Measurements from ENCODE around the gene OGA. TPM values are rescaled to one million over a fixed set of nuclear protein-coding genes. Genes with fewer than 3 reads are reported as not detected.

OGA gene
- total and polyA plus RNA-seq, 4 experiments from 2014 or later: 26.6 to 325 (median 178) TPM

DNA sequence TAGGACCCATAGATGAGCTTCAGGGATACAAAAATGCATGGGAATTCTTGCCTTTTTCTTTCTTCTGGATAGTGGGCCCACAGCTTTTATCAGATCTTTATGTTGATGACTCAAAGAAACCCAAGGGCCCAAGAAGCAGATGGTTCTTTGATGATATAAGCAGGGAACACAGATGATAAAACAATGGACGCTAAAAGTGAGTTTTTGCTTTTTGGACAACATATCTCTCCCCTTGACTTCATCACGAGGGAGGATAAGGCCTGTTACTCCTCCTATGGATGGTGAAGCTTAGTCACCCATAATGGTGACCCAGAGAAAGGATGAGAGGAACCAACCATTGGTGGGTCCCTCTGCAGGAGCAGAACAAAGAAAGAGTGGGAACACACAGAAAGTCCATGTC, 6.5 kb upstream of the OGA start:
- intact Hi-C loops (cut with micrococcal nuclease): no loop called here
- Histone ChIP-seq H3K4me1 (ENCODE audit: insufficient read depth, low read length) (peaks cover 20% of the 10 kb centered on the region), H3K9me3 (ENCODE audit: control insufficient read depth in 1 of 2, low read length in 2 of 2) (no peaks in the 10 kb centered on the region), H3K27ac (ENCODE audit: low read depth, low read length) (no peak overlapping the region), H3K4me3 (ENCODE audit: low read length in 2 of 2) (no peak overlapping the region), H3K36me3 (ENCODE audit: insufficient read depth, low read length) (no peaks in the 10 kb centered on the region), H3K27me3 (ENCODE audit: insufficient read depth, low read length) (no peaks in the 10 kb centered on the region)
- POLR2A ChIA-PET (ENCODE audit: partially characterized antibody): no interaction called here
- peaks cover 10 to 35% (median 18%) of the 10 kb centered on the region in 4 donors for H3K4me1 Mint-ChIP-seq
- peaks cover 0 to under 1% of the 10 kb centered on the region in 2 donors for H3K36me3 Mint-ChIP-seq
- DNase-seq: no peak
- H3K27me3 Mint-ChIP-seq: no peaks in the 10 kb centered on the region
- no peak overlapping the region for H3K4me3 Mint-ChIP-seq
- no peaks in the 10 kb centered on the region for H3K9me3 Mint-ChIP-seq
- CTCF ChIA-PET (ENCODE audit: partially characterized antibody): interaction anchor here (1.4 to 8.4 kb wide), 3 partner anchors 9 to 19 kb away, joined by 3 to 88 read pairs (median 5); partner anchors contain the start of gene KCNIP2
- peak overlapping the region in 1 of 7 donors; percentile 21 for H3K27ac Mint-ChIP-seq

DNA sequence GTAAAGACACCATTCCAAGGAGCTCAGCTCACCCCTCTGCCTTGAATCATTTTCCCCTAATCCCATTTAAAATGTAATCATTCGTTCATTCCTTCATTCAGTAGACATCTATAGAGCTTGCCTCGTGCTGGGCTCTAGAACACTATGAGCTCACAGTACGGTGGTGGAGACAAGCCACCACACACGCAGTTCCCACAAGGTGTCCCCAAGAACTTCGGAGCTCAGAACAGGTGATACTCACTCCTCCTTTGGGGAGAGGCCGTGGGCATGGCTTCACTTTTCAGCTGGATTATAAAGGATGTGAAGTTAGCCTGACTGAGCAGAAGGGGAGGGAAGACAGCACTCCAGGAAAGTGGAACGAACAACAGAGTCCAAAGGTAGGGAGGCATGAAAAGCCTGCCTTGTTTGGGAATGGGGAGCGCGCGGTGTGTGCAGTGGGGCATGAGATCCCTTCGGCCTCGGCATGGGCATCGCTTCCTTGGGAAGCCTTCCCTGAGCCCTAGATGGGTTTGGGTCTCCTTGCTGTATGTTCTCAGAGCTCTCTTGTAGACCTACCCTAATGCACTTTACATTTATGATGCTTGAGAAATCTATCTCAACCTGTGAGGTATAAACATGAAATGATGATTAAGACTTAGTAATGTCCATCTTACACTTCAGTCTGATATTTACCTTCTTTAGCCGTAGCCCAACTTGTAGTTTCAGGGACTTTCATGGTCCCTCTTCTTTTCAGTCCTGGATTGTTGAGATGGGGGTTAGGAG, 809 bp upstream of the OGA start:
- DNase-seq: no peak
- H3K36me3 ChIP-seq (ENCODE audit: insufficient read depth, low read length): no peaks in the 10 kb centered on the region
- CTCF ChIA-PET (ENCODE audit: partially characterized antibody): interaction anchor here (0.7 to 8.4 kb wide), 8 partner anchors 9 to 410 kb away, joined by 3 to 88 read pairs (median 6); partner anchors contain the start of genes KCNIP2 and NPM3
- H3K27me3 Mint-ChIP-seq: no peaks in the 10 kb centered on the region
- H3K27ac Mint-ChIP-seq: peak overlapping the region; percentile 91 to 100 (median 97)
- intact Hi-C loops (cut with micrococcal nuclease): loop anchor here (1.0 to 5.0 kb wide), 7 partner anchors 11 to 828 kb away; partner anchors contain the start of genes ARMH3, HPS6, NOLC1 and NPM3
- H3K36me3 Mint-ChIP-seq: peaks cover 10 to 22% of the 10 kb centered on the region in 2 donors
- H3K9me3 ChIP-seq (ENCODE audit: control insufficient read depth in 1 of 2, low read length in 2 of 2): no peaks in the 10 kb centered on the region
- peak overlapping the region; percentile 94 to 100 (median 98) for H3K4me3 Mint-ChIP-seq
- peak overlapping the region; percentile 85 for H3K27ac ChIP-seq (ENCODE audit: low read depth, low read length)
- H3K4me1 ChIP-seq (ENCODE audit: insufficient read depth, low read length): peaks cover 39% of the 10 kb centered on the region
- H3K4me1 Mint-ChIP-seq: peaks cover 26 to 52% (median 34%) of the 10 kb centered on the region in 4 donors
- no peaks in the 10 kb centered on the region for H3K9me3 Mint-ChIP-seq
- POLR2A ChIA-PET (ENCODE audit: partially characterized antibody): interaction anchor here (0.9 to 9.9 kb wide), 25 partner anchors 10 to 924 kb away, joined by 3 to 204 read pairs (median 5); partner anchors contain the start of genes ARMH3, KCNIP2, NOLC1 and NPM3
- peak overlapping the region; percentile 74 to 95 for H3K4me3 ChIP-seq (ENCODE audit: low read length in 2 of 2)
- H3K27me3 ChIP-seq (ENCODE audit: insufficient read depth, low read length): no peaks in the 10 kb centered on the region

DNA sequence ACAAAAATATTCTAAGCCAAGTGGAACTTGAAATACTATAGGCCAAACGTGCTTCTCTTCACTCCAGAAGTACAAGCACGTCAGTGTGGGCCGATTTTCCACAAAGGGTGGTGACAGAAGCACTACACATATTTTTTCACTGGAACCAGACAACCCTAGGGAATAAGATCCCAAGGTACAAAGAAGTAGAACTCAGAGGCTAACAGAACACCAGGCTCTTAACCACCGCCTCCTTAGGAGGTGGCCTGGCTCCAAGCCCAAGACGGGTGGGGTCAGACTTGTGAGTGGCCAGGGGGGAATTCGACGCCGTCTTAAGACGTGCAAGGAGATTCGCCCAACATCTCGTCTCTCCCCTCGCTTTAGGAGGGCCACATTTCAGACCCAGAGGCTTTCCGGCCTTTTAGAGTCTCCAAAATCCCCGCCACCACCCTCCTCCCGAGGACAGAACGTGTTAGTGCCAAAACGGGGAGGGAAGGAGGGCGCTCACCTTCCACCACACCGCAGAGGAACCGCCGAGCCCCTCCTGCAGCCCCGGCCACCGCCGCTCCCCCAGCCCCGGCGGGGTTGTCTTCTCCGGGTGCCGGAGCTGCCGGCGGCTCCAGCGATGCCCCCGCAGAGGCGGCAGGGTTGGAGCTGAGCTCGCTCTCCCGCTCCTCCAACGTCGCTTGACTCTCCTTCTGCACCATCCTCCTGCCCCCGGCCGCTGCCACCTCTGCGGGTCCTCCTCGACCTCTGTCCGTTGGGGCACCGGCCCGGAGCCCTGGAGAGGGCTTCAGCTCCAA, 716 bp downstream of the OGA start:
- POLR2A ChIA-PET (ENCODE audit: partially characterized antibody): interaction anchor here (0.7 to 9.9 kb wide), 30 partner anchors 8 to 1579 kb away, joined by 3 to 204 read pairs (median 4); partner anchors contain the start of genes ACTR1A, ARMH3, ATP5MK and DPCD
- H3K4me3 ChIP-seq (ENCODE audit: low read length in 2 of 2): peak overlapping the region; percentile 95
- intact Hi-C loops (cut with micrococcal nuclease): loop anchor here (1.0 to 5.0 kb wide), 7 partner anchors 13 to 830 kb away; partner anchors contain the start of genes ARMH3, HPS6, NOLC1 and NPM3
- Mint-ChIP-seq H3K4me1 (peaks cover 37 to 67% (median 48%) of the 10 kb centered on the region in 4 donors), H3K9me3 (no peaks in the 10 kb centered on the region), H3K27me3 (no peaks in the 10 kb centered on the region), H3K27ac (peak overlapping the region; percentile 91 to 100 (median 97)), H3K4me3 (peak overlapping the region; percentile 94 to 100 (median 98)), H3K36me3 (peaks cover 23 to 36% of the 10 kb centered on the region in 2 donors)
- no peaks in the 10 kb centered on the region for H3K27me3 ChIP-seq (ENCODE audit: insufficient read depth, low read length)
- H3K36me3 ChIP-seq (ENCODE audit: insufficient read depth, low read length): peaks cover 8% of the 10 kb centered on the region
- CTCF ChIA-PET (ENCODE audit: partially characterized antibody): interaction anchor here (2.5 to 8.4 kb wide), 5 partner anchors 16 to 35 kb away, joined by 11 to 88 read pairs (median 35); partner anchors contain the start of genes KCNIP2 and NPM3
- H3K4me1 ChIP-seq (ENCODE audit: insufficient read depth, low read length): peaks cover 54% of the 10 kb centered on the region
- peak in 3 of 5 donors; percentile 19 to 67 (median 51) for DNase-seq
- peak overlapping the region; percentile 85 for H3K27ac ChIP-seq (ENCODE audit: low read depth, low read length)
- no peaks in the 10 kb centered on the region for H3K9me3 ChIP-seq (ENCODE audit: control insufficient read depth in 1 of 2, low read length in 2 of 2)

DNA sequence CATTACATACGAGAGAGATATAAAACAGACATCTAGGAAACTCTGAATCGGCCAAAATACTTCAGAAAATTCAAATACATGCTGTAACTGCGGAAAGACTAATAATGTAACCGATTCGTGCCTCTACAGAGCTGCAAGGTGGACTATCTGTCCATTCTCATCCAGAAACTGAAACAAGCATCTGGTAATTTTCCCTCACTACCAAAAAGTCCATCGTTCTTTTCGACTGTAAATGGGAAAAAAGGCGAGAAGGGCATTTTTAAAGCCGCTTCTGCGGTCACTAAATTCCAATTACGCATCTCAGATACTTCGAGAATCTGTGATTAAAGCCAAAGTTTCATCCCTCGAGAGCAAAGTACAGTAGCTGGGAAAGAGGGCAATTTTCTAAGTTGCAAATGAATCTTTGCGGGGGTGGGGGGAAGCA, 1.3 kb downstream of the OGA start:
- H3K27me3 Mint-ChIP-seq: no peaks in the 10 kb centered on the region
- H3K4me1 ChIP-seq (ENCODE audit: insufficient read depth, low read length): peaks cover 60% of the 10 kb centered on the region
- H3K9me3 ChIP-seq (ENCODE audit: control insufficient read depth in 1 of 2, low read length in 2 of 2): no peaks in the 10 kb centered on the region
- H3K36me3 ChIP-seq (ENCODE audit: insufficient read depth, low read length): peaks cover 14% of the 10 kb centered on the region
- H3K27ac ChIP-seq (ENCODE audit: low read depth, low read length): peak overlapping the region; percentile 85
- no peak for DNase-seq
- intact Hi-C loops (cut with micrococcal nuclease): loop anchor here (5.0 kb wide), 1 partner anchor 830 kb away; no protein-coding TSS in a partner anchor
- H3K4me3 Mint-ChIP-seq: peak overlapping the region; percentile 94 to 100 (median 98)
- H3K27ac Mint-ChIP-seq: peak overlapping the region; percentile 80 to 100 (median 95)
- H3K27me3 ChIP-seq (ENCODE audit: insufficient read depth, low read length): no peaks in the 10 kb centered on the region
- H3K36me3 Mint-ChIP-seq: peaks cover 24 to 36% of the 10 kb centered on the region in 2 donors
- POLR2A ChIA-PET (ENCODE audit: partially characterized antibody): interaction anchor here (1.4 to 9.9 kb wide), 7 partner anchors 13 to 38 kb away, joined by 3 to 204 read pairs (median 30); partner anchors contain the start of gene NPM3
- no peaks in the 10 kb centered on the region for H3K9me3 Mint-ChIP-seq
- H3K4me1 Mint-ChIP-seq: peaks cover 39 to 69% (median 50%) of the 10 kb centered on the region in 4 donors
- CTCF ChIA-PET (ENCODE audit: partially characterized antibody): interaction anchor here (2.4 to 2.6 kb wide), 3 partner anchors 18 to 24 kb away, joined by 6 to 14 read pairs (median 11); no protein-coding TSS in a partner anchor
- H3K4me3 ChIP-seq (ENCODE audit: low read length in 2 of 2): peak overlapping the region; percentile 95

DNA sequence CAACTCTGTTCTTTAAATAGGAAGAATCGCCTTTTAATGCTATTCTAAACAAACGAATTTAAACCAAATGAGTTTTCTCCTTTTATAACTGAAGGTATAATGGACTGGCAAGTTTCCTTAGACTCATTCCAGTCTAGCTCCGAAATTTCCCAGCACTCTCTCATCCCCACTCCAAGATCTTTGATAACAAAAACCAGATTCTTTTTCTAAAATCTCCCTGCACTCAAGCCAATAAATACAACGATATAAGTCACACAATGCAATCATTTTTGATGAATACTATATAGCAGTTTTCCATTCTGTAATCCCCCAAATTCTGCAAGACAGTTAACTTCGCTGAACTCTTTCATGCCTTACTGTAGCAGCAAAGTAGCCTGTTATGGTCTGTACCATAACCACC, 1.9 kb downstream of the OGA start:
- peak overlapping the region; percentile 94 to 100 (median 98) for H3K4me3 Mint-ChIP-seq
- H3K4me1 ChIP-seq (ENCODE audit: insufficient read depth, low read length): peaks cover 60% of the 10 kb centered on the region
- H3K9me3 Mint-ChIP-seq: no peaks in the 10 kb centered on the region
- peaks cover 37 to 69% (median 50%) of the 10 kb centered on the region in 4 donors for H3K4me1 Mint-ChIP-seq
- H3K27me3 ChIP-seq (ENCODE audit: insufficient read depth, low read length): no peaks in the 10 kb centered on the region
- POLR2A ChIA-PET (ENCODE audit: partially characterized antibody): interaction anchor here (1.4 to 9.9 kb wide), 6 partner anchors 12 to 37 kb away, joined by 3 to 204 read pairs (median 46); partner anchors contain the start of gene NPM3
- DNase-seq: no peak
- peak overlapping the region; percentile 84 to 100 (median 95) for H3K27ac Mint-ChIP-seq
- peak overlapping the region; percentile 95 for H3K4me3 ChIP-seq (ENCODE audit: low read length in 2 of 2)
- no peaks in the 10 kb centered on the region for H3K9me3 ChIP-seq (ENCODE audit: control insufficient read depth in 1 of 2, low read length in 2 of 2)
- peaks cover 16% of the 10 kb centered on the region for H3K36me3 ChIP-seq (ENCODE audit: insufficient read depth, low read length)
- H3K27ac ChIP-seq (ENCODE audit: low read depth, low read length): peak overlapping the region; percentile 85
- no peaks in the 10 kb centered on the region for H3K27me3 Mint-ChIP-seq
- CTCF ChIA-PET (ENCODE audit: partially characterized antibody): interaction anchor here (1.1 to 2.6 kb wide), 4 partner anchors 19 to 34 kb away, joined by 3 to 14 read pairs (median 8); no protein-coding TSS in a partner anchor
- peaks cover 30 to 38% of the 10 kb centered on the region in 2 donors for H3K36me3 Mint-ChIP-seq
- intact Hi-C loops (cut with micrococcal nuclease): loop anchor here (5.0 kb wide), 1 partner anchor 831 kb away; no protein-coding TSS in a partner anchor

DNA sequence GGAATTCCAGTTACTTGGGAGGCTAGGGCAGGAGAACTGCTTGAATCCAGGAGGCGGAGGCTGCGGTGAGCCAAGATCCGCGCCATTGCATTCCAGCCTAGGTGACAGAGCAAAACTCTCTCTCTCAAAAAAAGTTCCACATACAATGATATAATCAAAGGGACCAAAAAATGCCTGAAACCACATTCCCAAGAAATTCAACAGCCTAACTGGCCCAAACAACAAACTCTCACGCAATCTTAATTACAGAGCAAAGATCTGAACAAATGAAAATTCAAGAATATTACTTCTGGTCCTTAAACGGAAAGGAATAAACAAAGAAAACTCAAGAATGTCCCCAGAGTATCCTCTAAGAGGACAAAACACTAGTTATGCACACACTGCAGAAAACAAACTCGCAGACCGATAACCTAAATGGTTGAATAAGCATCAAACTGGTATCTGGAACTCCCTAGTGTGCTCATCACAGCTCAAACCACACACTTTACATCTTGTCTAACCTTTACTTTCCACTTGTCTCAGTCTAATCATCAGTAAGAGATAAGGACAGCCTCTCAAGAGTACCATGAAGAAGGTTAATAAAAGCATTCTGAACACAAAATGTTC, 3.7 kb downstream of the OGA start:
- Histone ChIP-seq H3K27ac (ENCODE audit: low read depth, low read length) (peak overlapping the region; percentile 85), H3K4me1 (ENCODE audit: insufficient read depth, low read length) (peaks cover 60% of the 10 kb centered on the region), H3K9me3 (ENCODE audit: control insufficient read depth in 1 of 2, low read length in 2 of 2) (no peaks in the 10 kb centered on the region), H3K36me3 (ENCODE audit: insufficient read depth, low read length) (peaks cover 28% of the 10 kb centered on the region), H3K4me3 (ENCODE audit: low read length in 2 of 2) (peak overlapping the region; percentile 43 to 95), H3K27me3 (ENCODE audit: insufficient read depth, low read length) (no peaks in the 10 kb centered on the region)
- Mint-ChIP-seq H3K4me1 (peaks cover 40 to 76% (median 50%) of the 10 kb centered on the region in 4 donors), H3K27me3 (no peaks in the 10 kb centered on the region), H3K27ac (peak overlapping the region; percentile 74 to 100 (median 89)), H3K4me3 (peak overlapping the region; percentile 94 to 100 (median 98)), H3K36me3 (peaks cover 41 to 52% of the 10 kb centered on the region in 2 donors), H3K9me3 (no peaks in the 10 kb centered on the region)
- ChIA-PET CTCF (ENCODE audit: partially characterized antibody) (interaction anchor here (0.8 to 2.6 kb wide), 4 partner anchors 18 to 26 kb away, joined by 3 to 11 read pairs (median 4); no protein-coding TSS in a partner anchor), POLR2A (ENCODE audit: partially characterized antibody) (interaction anchor here (0.7 to 9.9 kb wide), 6 partner anchors 17 to 1536 kb away, joined by 3 to 204 read pairs (median 9); partner anchors contain the start of gene NPM3)
- intact Hi-C loops (cut with micrococcal nuclease): loop anchor here (5.0 kb wide), 1 partner anchor 833 kb away; no protein-coding TSS in a partner anchor
- DNase-seq: no peak
